ENCODE results near the gene THSD7A.

Gene THSD7A

DNA sequence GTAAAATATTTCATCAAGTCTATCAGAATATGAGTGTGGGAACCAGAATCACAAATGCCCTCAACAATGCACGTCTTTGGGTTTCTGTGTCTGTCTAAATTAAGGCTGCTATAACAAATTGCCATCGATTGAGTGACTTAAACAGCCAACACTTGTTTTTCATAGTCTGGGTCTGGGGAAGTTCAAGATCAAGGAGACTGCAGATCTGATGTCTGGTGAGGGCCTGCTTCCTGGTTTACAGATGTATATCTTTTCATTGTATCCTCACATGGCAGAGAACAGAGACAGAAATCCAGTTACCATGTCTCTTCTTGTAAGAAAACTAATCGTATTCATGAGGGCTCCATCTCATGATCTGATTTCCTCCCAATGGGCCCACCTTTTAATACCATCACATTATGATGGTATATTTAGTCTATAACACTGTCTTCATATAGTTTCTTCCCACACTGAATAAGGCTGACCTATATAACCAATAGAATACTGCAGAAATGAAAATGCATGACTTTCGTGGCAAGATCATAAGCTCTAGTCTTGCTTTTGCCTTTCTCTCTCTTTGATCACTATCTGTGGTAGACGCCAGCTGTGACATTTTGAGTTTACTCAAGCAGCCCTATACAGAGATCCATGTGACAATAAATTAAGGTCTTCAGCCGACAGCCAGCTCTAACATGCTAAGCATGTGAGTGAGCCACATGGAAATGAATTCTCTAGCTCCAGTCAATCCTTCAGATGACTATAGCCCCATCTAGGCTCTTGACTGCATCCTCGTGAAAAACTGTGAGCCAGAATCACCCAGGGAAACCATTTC is 51.9 kb downstream of the THSD7A start:
- no peaks in the 10 kb centered on the region for H4K20me1 ChIP-seq (ENCODE audit: insufficient read depth, low read length)
- TF ChIP-seq EZH2phosphoT487 (IDR thresholded peaks at IDR 0.05; ENCODE audit: low read depth) (no peak), CTCF (IDR thresholded peaks at IDR 0.05; ENCODE audit: low read depth, low read length) (no peak)
- H3K36me3 ChIP-seq (replicated peaks; ENCODE audit: low read depth, low read length) = no peaks in the 10 kb centered on the region
- no peak overlapping the region for H3K27ac ChIP-seq (ENCODE audit: low read length)
- no peaks in the 10 kb centered on the region for H3K4me1 ChIP-seq (ENCODE audit: low read length)
- no peak overlapping the region for H3K4me3 ChIP-seq (ENCODE audit: low read length)
- no peak overlapping the region for H3K4me2 ChIP-seq (ENCODE audit: low read length)
- no peaks in the 10 kb centered on the region for H3K9me3 ChIP-seq (ENCODE audit: insufficient read depth, low read length)
- no peaks in the 10 kb centered on the region for H3K27me3 ChIP-seq (ENCODE audit: low read depth, low read length)
- H3K79me2 ChIP-seq (ENCODE audit: low read length) = no peaks in the 10 kb centered on the region
- no peak overlapping the region for H2AFZ ChIP-seq (ENCODE audit: low read depth, low read length)
- no peak overlapping the region for H3K9ac ChIP-seq (ENCODE audit: low read length)

- Histone ChIP-seq H3K4me2 (ENCODE audit: low read length) (no peak overlapping the region), H3K27me3 (ENCODE audit: low read depth, low read length) (no peaks in the 10 kb centered on the region), H3K27ac (ENCODE audit: low read length) (no peak overlapping the region), H4K20me1 (ENCODE audit: insufficient read depth, low read length) (no peaks in the 10 kb centered on the region), H3K9me3 (ENCODE audit: insufficient read depth, low read length) (no peaks in the 10 kb centered on the region), H2AFZ (ENCODE audit: low read depth, low read length) (no peak overlapping the region), H3K9ac (ENCODE audit: low read length) (no peak overlapping the region), H3K4me1 (ENCODE audit: low read length) (no peaks in the 10 kb centered on the region), H3K79me2 (ENCODE audit: low read length) (no peaks in the 10 kb centered on the region), H3K4me3 (ENCODE audit: low read length) (no peak overlapping the region), H3K36me3 (replicated peaks; ENCODE audit: low read depth, low read length) (no peaks in the 10 kb centered on the region)
- TF ChIP-seq CTCF (IDR thresholded peaks at IDR 0.05; ENCODE audit: low read depth, low read length) (no peak), EZH2phosphoT487 (IDR thresholded peaks at IDR 0.05; ENCODE audit: low read depth) (no peak)
Measured at GRCh38 chr7:11776039-11776438, 56.0 kb downstream of the THSD7A start.

- Histone ChIP-seq H3K36me3 (replicated peaks; ENCODE audit: low read depth, low read length) (no peaks in the 10 kb centered on the region), H3K27me3 (ENCODE audit: low read depth, low read length) (no peaks in the 10 kb centered on the region), H3K9ac (ENCODE audit: low read length) (no peak overlapping the region), H3K4me3 (ENCODE audit: low read length) (no peak overlapping the region), H2AFZ (ENCODE audit: low read depth, low read length) (no peak overlapping the region), H3K4me2 (ENCODE audit: low read length) (no peak overlapping the region), H3K9me3 (ENCODE audit: insufficient read depth, low read length) (no peaks in the 10 kb centered on the region), H3K4me1 (ENCODE audit: low read length) (no peaks in the 10 kb centered on the region), H3K27ac (ENCODE audit: low read length) (no peak overlapping the region), H4K20me1 (ENCODE audit: insufficient read depth, low read length) (no peaks in the 10 kb centered on the region), H3K79me2 (ENCODE audit: low read length) (no peaks in the 10 kb centered on the region)
- no peak for TF ChIP-seq EZH2phosphoT487 (IDR thresholded peaks at IDR 0.05; ENCODE audit: low read depth)
- TF ChIP-seq CTCF (IDR thresholded peaks at IDR 0.05; ENCODE audit: low read depth, low read length) = no peak
Measured at GRCh38 chr7:11775401-11775800, 56.6 kb downstream of the THSD7A start.

GRCh38 chr7:11768263-11768662 is 63.7 kb downstream of the THSD7A start:
- Histone ChIP-seq H3K27me3 (ENCODE audit: low read depth, low read length) (no peaks in the 10 kb centered on the region), H3K4me3 (ENCODE audit: low read length) (no peak overlapping the region), H3K36me3 (replicated peaks; ENCODE audit: low read depth, low read length) (no peaks in the 10 kb centered on the region), H3K79me2 (ENCODE audit: low read length) (no peaks in the 10 kb centered on the region), H3K9ac (ENCODE audit: low read length) (no peak overlapping the region), H3K9me3 (ENCODE audit: insufficient read depth, low read length) (no peaks in the 10 kb centered on the region), H3K4me1 (ENCODE audit: low read length) (no peaks in the 10 kb centered on the region), H2AFZ (ENCODE audit: low read depth, low read length) (no peak overlapping the region), H4K20me1 (ENCODE audit: insufficient read depth, low read length) (no peaks in the 10 kb centered on the region), H3K4me2 (ENCODE audit: low read length) (no peak overlapping the region), H3K27ac (ENCODE audit: low read length) (no peak overlapping the region)
- TF ChIP-seq EZH2phosphoT487 (IDR thresholded peaks at IDR 0.05; ENCODE audit: low read depth) = no peak
- TF ChIP-seq CTCF (IDR thresholded peaks at IDR 0.05; ENCODE audit: low read depth, low read length) = no peak
